Chondrocyte (in vitro differentiated cells): ENCODE results near the gene AAK1. TPM values are rescaled to one million over a fixed set of nuclear protein-coding genes. Genes with fewer than 3 reads are reported as not detected.

Source experiments
- DNase-seq: peaks from one replicate; pipeline ENCODE4 v3.0.0; 2021; ENCODE audit warnings: mixed read lengths, low spot score
- H3K27ac Mint-ChIP-seq: one replicate; pipeline ENCODE4 v1.8.0; 2021; ENCODE audit warnings: mild to moderate bottlenecking, moderate library complexity, mixed read lengths; ENCODE audit not compliant: unreplicated experiment
- H3K27me3 Mint-ChIP-seq: 2 replicates; pipeline ENCODE4 v1.8.0; 2021; ENCODE audit warnings: low read depth, mixed read lengths
- H3K36me3 Mint-ChIP-seq: 2 replicates; pipeline ENCODE4 v1.8.0; 2021; ENCODE audit warnings: low read depth, mixed read lengths
- H3K4me1 Mint-ChIP-seq: 2 replicates; pipeline ENCODE4 v1.8.0; 2021; ENCODE audit warnings: low read depth, mild to moderate bottlenecking, mixed read lengths
- H3K4me3 Mint-ChIP-seq: one replicate; pipeline ENCODE4 v1.8.0; 2021; ENCODE audit warnings: mild to moderate bottlenecking, moderate library complexity, mixed read lengths; ENCODE audit not compliant: unreplicated experiment
- H3K9me3 Mint-ChIP-seq: 2 replicates; pipeline ENCODE4 v1.8.0; 2021; ENCODE audit warnings: low read depth, mixed read lengths
- CTCF ChIP-seq: fragments of 200-600 bp; sonication (generic); IDR thresholded peaks from 2 replicates; pipeline ENCODE4 v1.5.0; 2021; ENCODE audit warnings: antibody characterized with exemption, mild to moderate bottlenecking, moderate library complexity
- total RNA-seq: library from RNA; stranded (reverse); gene quantifications from 3 replicates; pipeline ENCODE4 v1.2.1, GENCODE V29; 2021

AAK1 gene
- total RNA-seq, 1 donor from 2014 or later: 97.2 TPM

- TF ChIP-seq CTCF: no peak
- Mint-ChIP-seq H3K36me3 (no peaks in the 10 kb centered on the region), H3K27me3 (no peaks in the 10 kb centered on the region), H3K4me3 (peak overlapping the region; percentile 94), H3K9me3 (no peaks in the 10 kb centered on the region), H3K27ac (peak overlapping the region; percentile 99), H3K4me1 (peaks cover 24% of the 10 kb centered on the region)
- no peak for DNase-seq
Measured at GRCh38 chr2:69436596-69436937, 207.0 kb downstream of the AAK1 start.

GRCh38 chr2:69434753-69435152 lies 208.8 kb downstream of the AAK1 start:
- Mint-ChIP-seq H3K36me3 (no peaks in the 10 kb centered on the region), H3K9me3 (no peaks in the 10 kb centered on the region), H3K4me1 (peaks cover 24% of the 10 kb centered on the region), H3K27ac (no peak overlapping the region), H3K27me3 (no peaks in the 10 kb centered on the region), H3K4me3 (no peak overlapping the region)
- TF ChIP-seq CTCF: no peak
- DNase-seq: no peak

- no peak overlapping the region for H3K27ac Mint-ChIP-seq
- H3K36me3 Mint-ChIP-seq: peaks cover 4% of the 10 kb centered on the region
- no peaks in the 10 kb centered on the region for H3K27me3 Mint-ChIP-seq
- H3K9me3 Mint-ChIP-seq: no peaks in the 10 kb centered on the region
- TF ChIP-seq CTCF: no peak
- H3K4me1 Mint-ChIP-seq: peaks cover 8% of the 10 kb centered on the region
- no peak overlapping the region for H3K4me3 Mint-ChIP-seq
- DNase-seq: no peak
Measured at GRCh38 chr2:69429491-69430183, 213.9 kb downstream of the AAK1 start.

DNA sequence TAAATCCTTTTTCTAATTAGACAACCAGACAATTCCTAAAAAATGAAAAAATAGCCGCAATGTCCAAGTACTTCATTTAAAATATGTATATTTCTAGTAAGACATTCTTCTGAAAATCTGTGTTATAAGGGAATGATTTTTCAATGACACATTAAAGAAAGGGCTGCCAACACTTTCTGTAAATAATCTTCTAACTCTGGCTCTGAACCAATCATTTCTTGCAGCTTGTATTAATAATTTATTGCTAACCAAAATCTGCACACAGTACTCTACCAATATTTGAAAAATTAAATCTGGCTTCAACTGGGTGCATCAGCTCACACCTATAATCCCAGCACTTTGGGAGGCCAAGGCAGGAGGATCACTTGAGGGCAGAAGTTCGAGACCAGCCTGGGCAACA lies 214.6 kb downstream of the AAK1 start:
- Mint-ChIP-seq H3K36me3 (peaks cover 4% of the 10 kb centered on the region), H3K27me3 (no peaks in the 10 kb centered on the region), H3K27ac (peak overlapping the region; percentile 66), H3K9me3 (no peaks in the 10 kb centered on the region), H3K4me3 (no peak overlapping the region), H3K4me1 (peaks cover 7% of the 10 kb centered on the region)
- DNase-seq: no peak
- no peak for TF ChIP-seq CTCF

DNA sequence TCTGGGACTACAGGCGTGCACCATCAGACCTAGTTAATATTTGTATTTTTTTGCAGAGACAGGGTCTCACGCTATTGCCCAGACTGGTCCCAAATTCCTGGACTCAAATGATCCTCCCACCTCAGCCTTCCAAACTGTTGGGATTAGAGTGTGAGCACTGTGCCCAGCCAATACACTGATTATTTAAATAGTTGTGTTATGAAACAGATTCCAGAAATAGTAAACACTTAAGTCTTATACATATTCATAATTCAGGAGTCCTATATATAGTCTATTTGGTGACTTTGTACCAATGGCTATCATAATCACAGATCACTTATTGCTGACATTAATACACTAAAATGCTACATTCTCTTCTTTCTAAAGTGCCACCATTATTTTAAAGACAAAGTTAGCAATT lies 219.1 kb downstream of the AAK1 start:
- Mint-ChIP-seq H3K4me3 (no peak overlapping the region), H3K36me3 (peaks cover 13% of the 10 kb centered on the region), H3K9me3 (no peaks in the 10 kb centered on the region), H3K27me3 (no peaks in the 10 kb centered on the region), H3K4me1 (peaks cover 7% of the 10 kb centered on the region), H3K27ac (no peak overlapping the region)
- DNase-seq: no peak
- TF ChIP-seq CTCF: no peak
